ENCODE data around the gene SPDYA. TPM values are rescaled to one million over a fixed set of nuclear protein-coding genes. Genes with fewer than 3 reads are reported as not detected.

SPDYA gene
- total RNA-seq, 5 donors from 2014 or later (not counting 1 experiment from before 2014, with no cell fraction given), result 2.2 to 13.3 (median 3.0) TPM

- no CpG with 5 or more reads among the region's 1 CpG for WGBS (ENCODE audit: insufficient coverage)
- POLR2A ChIA-PET, result interaction anchor here in 1 of 2 donors (0.6 kb wide), 1 partner anchor 63 kb away, joined by 3 read pairs; no protein-coding TSS in a partner anchor
Measured at GRCh38 chr2:28880193-28880592, 69.6 kb downstream of the SPDYA start.

GRCh38 chr2:28893488-28893887 is 82.9 kb downstream of the SPDYA start:
- DNase-seq, result peak in 1 of 35 experiments; percentile 6
- no peaks in the 10 kb centered on the region for H3K9me3 Mint-ChIP-seq
- POLR2A ChIA-PET, result interaction anchor here (0.9 to 3.9 kb wide), 2 partner anchors 17 to 23 kb away, joined by 3 to 49 read pairs; partner anchors contain the start of gene TRMT61B (in 1 of the 2)
- no peaks in the 10 kb centered on the region for H3K36me3 ChIP-seq (ENCODE audit: control insufficient read depth in 2 of 2, extremely low read depth in 1 of 2, insufficient read depth in 1 of 2, low read length in 1 of 2)
- peak overlapping the region; percentile 21 to 57 (median 53) for H3K4me3 Mint-ChIP-seq
- peaks cover 33 to 35% (median 33%) of the 10 kb centered on the region in 3 donors for H3K4me1 Mint-ChIP-seq
- no peak overlapping the region for H3K27ac Mint-ChIP-seq
- no peak overlapping the region for H3K4me3 ChIP-seq (ENCODE audit: control insufficient read depth in 1 of 2, extremely low read depth in 1 of 2, low read length in 1 of 2)
- H3K9me3 ChIP-seq, result no peaks in the 10 kb centered on the region
- no peaks in the 10 kb centered on the region for H3K27me3 Mint-ChIP-seq
- peaks cover 17 to 25% of the 10 kb centered on the region in 2 experiments for H3K4me1 ChIP-seq (ENCODE audit: control insufficient read depth in 1 of 2, extremely low read depth in 1 of 2, insufficient read depth in 2 of 2, low read length in 2 of 2)
- no peak overlapping the region for H3K27ac ChIP-seq (ENCODE audit: low read length)
- no peaks in the 10 kb centered on the region for H3K27me3 ChIP-seq (replicated peaks in 1 of 2; ENCODE audit: control insufficient read depth in 2 of 2, extremely low read depth in 1 of 2, insufficient read depth in 2 of 2, low read length in 1 of 2)
- ATAC-seq (replicated peaks in 1 of 4), result no peak
- no peaks in the 10 kb centered on the region for H3K36me3 Mint-ChIP-seq
- CTCF ChIA-PET, result no interaction called here
- 100% methylated on average over 3 of the region's 21 CpGs for WGBS (ENCODE audit: insufficient coverage)

More at GRCh38 chr2:28880193-28880592, 69.6 kb downstream of the SPDYA start:
- DNase-seq (no peak), ATAC-seq (replicated peaks in 1 of 4) (no peak)
- Histone ChIP-seq H3K27ac (ENCODE audit: low read length) (no peak overlapping the region), H3K4me1 (ENCODE audit: control insufficient read depth in 1 of 2, extremely low read depth in 1 of 2, insufficient read depth in 2 of 2, low read length in 2 of 2) (no peaks in the 10 kb centered on the region), H3K9me3 (no peaks in the 10 kb centered on the region), H3K36me3 (ENCODE audit: control insufficient read depth in 2 of 2, extremely low read depth in 1 of 2, insufficient read depth in 1 of 2, low read length in 1 of 2) (no peaks in the 10 kb centered on the region), H3K27me3 (replicated peaks in 1 of 2; ENCODE audit: control insufficient read depth in 2 of 2, extremely low read depth in 1 of 2, insufficient read depth in 2 of 2, low read length in 1 of 2) (peaks cover 0 to 27% of the 10 kb centered on the region in 2 experiments), H3K4me3 (ENCODE audit: control insufficient read depth in 1 of 2, extremely low read depth in 1 of 2, low read length in 1 of 2) (no peak overlapping the region)
- no peak overlapping the region for H3K27ac Mint-ChIP-seq
- H3K9me3 Mint-ChIP-seq, result no peaks in the 10 kb centered on the region
- peaks cover 35 to 43% of the 10 kb centered on the region in 2 donors for H3K27me3 Mint-ChIP-seq
- H3K4me3 Mint-ChIP-seq, result no peak overlapping the region
- H3K36me3 Mint-ChIP-seq, result no peaks in the 10 kb centered on the region
- CTCF ChIA-PET, result interaction anchor here in 1 of 2 donors (0.7 kb wide), 1 partner anchor 1351 kb away, joined by 3 read pairs; no protein-coding TSS in a partner anchor
- H3K4me1 Mint-ChIP-seq, result no peaks in the 10 kb centered on the region

GRCh38 chr2:28894470-28895188 is 84.0 kb downstream of the SPDYA start, which contains the start of gene WDR43:
Gene WDR43, plus strand, starts transcription at chr2:28894667. Its CDS starts 32 bp downstream, at chr2:28894699.
- Mint-ChIP-seq H3K4me3 (peak within 1 kb of the TSS; percentile 91 to 99 (median 98)), H3K9me3 (no peaks in the 10 kb centered on the region), H3K4me1 (peaks cover 43 to 45% (median 45%) of the 10 kb centered on the region in 3 donors), H3K27ac (peak within 1 kb of the TSS; percentile 86 to 87), H3K27me3 (no peaks in the 10 kb centered on the region), H3K36me3 (no peaks in the 10 kb centered on the region)
- peak within 1 kb of the TSS; percentile 91 to 92 for H3K4me3 ChIP-seq (ENCODE audit: control insufficient read depth in 1 of 2, extremely low read depth in 1 of 2, low read length in 1 of 2)
- CTCF ChIA-PET, result interaction anchor here (0.6 to 2.2 kb wide), 4 partner anchors 25 to 1844 kb away, joined by 3 to 16 read pairs (median 5); partner anchors contain the start of genes PPP1CB (in 1 of the 2) and TRMT61B (in 1 of the 2)
- peak; percentile 93 to 99 (median 97) for DNase-seq
- POLR2A ChIA-PET, result interaction anchor here (0.5 to 3.9 kb wide), 5 partner anchors 10 to 384 kb away, joined by 3 to 49 read pairs (median 7); partner anchors contain the start of gene TRMT61B (in 1 of the 2)
- H3K36me3 ChIP-seq (ENCODE audit: control insufficient read depth in 2 of 2, extremely low read depth in 1 of 2, insufficient read depth in 1 of 2, low read length in 1 of 2), result no peaks in the 10 kb centered on the region
- H3K27me3 ChIP-seq (replicated peaks in 1 of 2; ENCODE audit: control insufficient read depth in 2 of 2, extremely low read depth in 1 of 2, insufficient read depth in 2 of 2, low read length in 1 of 2), result no peaks in the 10 kb centered on the region
- H3K27ac ChIP-seq (ENCODE audit: low read length), result peak within 1 kb of the TSS; percentile 72
- peak; percentile 94 to 98 (median 96) for ATAC-seq (replicated peaks in 1 of 4)
- under 1% methylated on average over 78 of the region's 79 CpGs for WGBS (ENCODE audit: insufficient coverage)
- no peaks in the 10 kb centered on the region for H3K9me3 ChIP-seq
- H3K4me1 ChIP-seq (ENCODE audit: control insufficient read depth in 1 of 2, extremely low read depth in 1 of 2, insufficient read depth in 2 of 2, low read length in 2 of 2), result peaks cover 17 to 25% of the 10 kb centered on the region in 2 experiments

- no peaks in the 10 kb centered on the region for H3K27me3 Mint-ChIP-seq
- WGBS (ENCODE audit: insufficient coverage), result 0% methylated on average over 9 of the region's 19 CpGs
- Histone ChIP-seq H3K27me3 (replicated peaks in 1 of 2; ENCODE audit: control insufficient read depth in 2 of 2, extremely low read depth in 1 of 2, insufficient read depth in 2 of 2, low read length in 1 of 2) (no peaks in the 10 kb centered on the region), H3K27ac (ENCODE audit: low read length) (peak overlapping the region; percentile 32), H3K36me3 (ENCODE audit: control insufficient read depth in 2 of 2, extremely low read depth in 1 of 2, insufficient read depth in 1 of 2, low read length in 1 of 2) (peaks cover 0 to under 1% of the 10 kb centered on the region in 2 donors), H3K4me1 (ENCODE audit: control insufficient read depth in 1 of 2, extremely low read depth in 1 of 2, insufficient read depth in 2 of 2, low read length in 2 of 2) (peaks cover 17 to 25% of the 10 kb centered on the region in 2 experiments), H3K9me3 (no peaks in the 10 kb centered on the region), H3K4me3 (ENCODE audit: control insufficient read depth in 1 of 2, extremely low read depth in 1 of 2, low read length in 1 of 2) (peak overlapping the region; percentile 91 to 92)
- H3K9me3 Mint-ChIP-seq, result no peaks in the 10 kb centered on the region
- DNase-seq (peak in 16 of 35 experiments; percentile 2 to 30 (median 9)), ATAC-seq (replicated peaks in 1 of 4) (peak in 1 of 4 experiments; percentile 7)
- peak overlapping the region; percentile 83 to 84 for H3K27ac Mint-ChIP-seq
- H3K4me3 Mint-ChIP-seq, result peak overlapping the region; percentile 91 to 99 (median 98)
- ChIA-PET POLR2A (interaction anchor here (0.5 to 3.9 kb wide), 8 partner anchors 9 to 385 kb away, joined by 3 to 49 read pairs (median 4); partner anchors contain the start of gene TRMT61B (in 2 of the 2)), CTCF (interaction anchor here (0.6 to 2.2 kb wide), 8 partner anchors 9 to 1232 kb away, joined by 3 to 16 read pairs (median 5); partner anchors contain the start of genes SLC4A1AP (in 1 of the 2), SUPT7L (in 1 of the 2) and TRMT61B (in 1 of the 2))
- peaks cover 48 to 50% (median 48%) of the 10 kb centered on the region in 3 donors for H3K4me1 Mint-ChIP-seq
- H3K36me3 Mint-ChIP-seq, result no peaks in the 10 kb centered on the region
Measured at GRCh38 chr2:28895189-28895893, 84.7 kb downstream of the SPDYA start.

GRCh38 chr2:28896906-28897305 is 86.3 kb downstream of the SPDYA start:
- H3K4me1 ChIP-seq (ENCODE audit: control insufficient read depth in 1 of 2, extremely low read depth in 1 of 2, insufficient read depth in 2 of 2, low read length in 2 of 2), result peaks cover 17 to 25% of the 10 kb centered on the region in 2 experiments
- H3K36me3 Mint-ChIP-seq, result peaks cover 7% of the 10 kb centered on the region
- peak overlapping the region; percentile 91 to 99 (median 98) for H3K4me3 Mint-ChIP-seq
- no CpG with 5 or more reads among the region's 2 CpGs for WGBS (ENCODE audit: insufficient coverage)
- no peak overlapping the region for H3K27ac Mint-ChIP-seq
- DNase-seq (no peak), ATAC-seq (replicated peaks in 1 of 4) (no peak)
- peaks cover 0 to 5% of the 10 kb centered on the region in 2 donors for H3K36me3 ChIP-seq (ENCODE audit: control insufficient read depth in 2 of 2, extremely low read depth in 1 of 2, insufficient read depth in 1 of 2, low read length in 1 of 2)
- no peaks in the 10 kb centered on the region for H3K27me3 ChIP-seq (replicated peaks in 1 of 2; ENCODE audit: control insufficient read depth in 2 of 2, extremely low read depth in 1 of 2, insufficient read depth in 2 of 2, low read length in 1 of 2)
- POLR2A ChIA-PET, result interaction anchor here in 1 of 2 donors (0.9 to 3.9 kb wide), 2 partner anchors 9 to 27 kb away, joined by 4 to 49 read pairs; partner anchors contain the start of gene TRMT61B
- no peaks in the 10 kb centered on the region for H3K9me3 Mint-ChIP-seq
- no peak overlapping the region for H3K4me3 ChIP-seq (ENCODE audit: control insufficient read depth in 1 of 2, extremely low read depth in 1 of 2, low read length in 1 of 2)
- CTCF ChIA-PET, result interaction anchor here in 1 of 2 donors (0.6 kb wide), 1 partner anchor 226 kb away, joined by 3 read pairs; no protein-coding TSS in a partner anchor
- no peak overlapping the region for H3K27ac ChIP-seq (ENCODE audit: low read length)
- peaks cover 60 to 64% (median 62%) of the 10 kb centered on the region in 3 donors for H3K4me1 Mint-ChIP-seq
- no peaks in the 10 kb centered on the region for H3K27me3 Mint-ChIP-seq
- H3K9me3 ChIP-seq, result no peaks in the 10 kb centered on the region

Data from T-cell (primary cell).